Activated naive CD8-positive, alpha-beta T cell treated with anti-CD3 and anti-CD28 coated beads, Interleukin-2, amount 50 U/mL, for 16 hours (primary cell): Measurements from ENCODE around the gene RTN4RL2.
"Not testable (repeated sequence)": the region's sequence is repeated elsewhere in the genome, so short reads cannot be mapped to it uniquely, and the experiment has no call there.

Experiments
- DNase-seq: peaks from one replicate; pipeline ENCODE4 v3.0.0-alpha.2; 2020; ENCODE audit warnings: low read depth, low spot score

RTN4RL2 gene

GRCh38 chr11:57432714-57433163, 27.6 kb upstream of the RTN4RL2 start:
- DNase-seq, result no peak

GRCh38 chr11:57434640-57435546, 25.4 kb upstream of the RTN4RL2 start:
- DNase-seq, result no peak

GRCh38 chr11:57436031-57436430, 24.3 kb upstream of the RTN4RL2 start:
- no peak for DNase-seq

DNA sequence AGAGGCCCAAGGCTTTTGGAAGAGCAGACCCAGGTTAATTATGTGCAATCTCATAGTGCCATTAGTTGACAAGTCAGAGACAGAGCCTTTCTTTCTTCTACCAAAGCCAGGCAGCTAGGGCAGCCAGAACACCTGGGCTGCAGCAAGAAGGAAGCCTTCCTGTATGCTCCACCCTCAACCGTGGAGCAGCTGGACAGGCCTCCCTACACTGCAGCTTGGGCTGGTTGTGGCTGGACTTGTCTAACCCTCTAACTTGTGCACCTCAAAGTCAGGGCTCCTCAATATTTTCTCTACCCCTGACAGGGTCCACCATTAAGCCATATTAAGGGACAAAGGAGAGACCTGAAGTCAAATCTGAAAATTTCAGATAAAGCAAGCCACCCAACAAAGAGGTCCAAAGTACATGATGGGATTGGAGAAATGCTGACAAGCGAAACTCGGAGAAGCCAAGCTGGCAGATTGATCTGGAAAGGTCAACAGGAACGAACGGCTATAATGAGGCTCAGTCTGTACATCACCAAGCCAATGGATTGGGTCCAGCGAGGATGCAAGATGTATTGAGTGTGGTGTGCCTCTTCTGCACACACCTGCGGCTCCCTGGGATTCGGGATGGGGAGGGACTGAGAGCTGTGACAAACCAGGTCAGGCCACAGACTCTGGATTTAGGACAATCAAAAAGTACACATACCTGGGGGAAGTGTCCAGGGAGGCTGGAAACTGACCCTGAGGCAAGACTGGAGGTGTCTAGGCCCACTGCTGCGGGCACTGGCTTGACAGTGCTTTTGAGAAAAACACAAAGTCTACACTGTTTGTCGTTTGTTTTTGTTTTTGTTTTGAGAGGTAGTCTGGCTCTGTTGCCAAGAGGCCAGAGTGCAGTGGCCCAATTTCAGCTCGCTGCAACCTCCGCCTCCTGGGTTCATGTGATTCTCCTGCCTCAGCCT, 21.7 kb upstream of the RTN4RL2 start:
- no peak for DNase-seq

DNA sequence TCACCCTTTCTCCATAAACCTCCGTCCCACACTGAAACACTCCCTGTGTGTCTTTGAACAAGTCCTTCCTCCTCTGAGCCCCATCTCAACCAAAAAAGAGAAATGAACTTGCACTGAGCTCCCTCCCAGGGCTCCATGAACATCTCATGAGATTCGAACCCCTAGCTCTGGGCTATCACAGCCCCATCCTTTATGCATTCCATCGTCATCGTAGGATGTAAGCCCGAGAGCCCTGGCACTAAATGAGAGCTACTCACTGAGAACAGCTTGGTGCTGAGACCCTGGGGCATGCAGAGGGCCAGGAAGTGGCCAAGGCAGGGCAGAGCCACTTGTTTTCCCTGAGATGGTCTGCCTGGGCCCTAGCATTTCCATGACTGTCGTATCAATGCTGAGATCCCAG, 20.5 kb upstream of the RTN4RL2 start:
- no peak for DNase-seq

DNA sequence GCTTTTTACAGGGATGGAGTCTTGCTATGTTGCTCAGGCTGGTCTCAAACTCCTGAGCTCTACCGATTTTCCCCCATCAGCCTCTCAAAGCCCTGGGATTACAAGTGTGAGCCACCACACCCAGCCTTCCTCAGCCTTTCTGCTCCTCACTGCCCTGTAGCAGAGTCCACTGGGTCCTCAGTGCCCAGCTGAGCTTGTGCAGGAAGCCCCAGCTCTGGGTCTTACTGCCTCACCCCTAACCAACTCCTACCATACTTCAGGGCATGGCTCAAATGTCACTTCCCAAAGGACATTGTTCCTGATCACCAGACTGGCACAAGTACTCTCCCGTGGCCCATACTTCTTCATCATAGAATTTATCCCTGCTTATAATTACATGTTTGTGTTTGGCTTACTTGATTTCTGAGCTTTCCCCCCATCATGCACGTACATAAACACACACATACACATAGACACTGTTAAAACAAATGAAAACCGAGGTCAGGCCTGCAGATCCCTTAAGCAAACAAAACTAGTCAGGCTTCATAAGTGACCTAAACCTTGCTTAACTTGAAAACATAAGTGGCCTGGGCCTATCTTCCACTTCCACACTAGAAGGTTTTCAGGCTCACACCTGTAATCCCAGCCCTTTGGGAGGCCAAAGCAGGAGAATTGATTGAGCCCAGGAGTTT, 19.4 kb upstream of the RTN4RL2 start:
- no peak for DNase-seq

DNA sequence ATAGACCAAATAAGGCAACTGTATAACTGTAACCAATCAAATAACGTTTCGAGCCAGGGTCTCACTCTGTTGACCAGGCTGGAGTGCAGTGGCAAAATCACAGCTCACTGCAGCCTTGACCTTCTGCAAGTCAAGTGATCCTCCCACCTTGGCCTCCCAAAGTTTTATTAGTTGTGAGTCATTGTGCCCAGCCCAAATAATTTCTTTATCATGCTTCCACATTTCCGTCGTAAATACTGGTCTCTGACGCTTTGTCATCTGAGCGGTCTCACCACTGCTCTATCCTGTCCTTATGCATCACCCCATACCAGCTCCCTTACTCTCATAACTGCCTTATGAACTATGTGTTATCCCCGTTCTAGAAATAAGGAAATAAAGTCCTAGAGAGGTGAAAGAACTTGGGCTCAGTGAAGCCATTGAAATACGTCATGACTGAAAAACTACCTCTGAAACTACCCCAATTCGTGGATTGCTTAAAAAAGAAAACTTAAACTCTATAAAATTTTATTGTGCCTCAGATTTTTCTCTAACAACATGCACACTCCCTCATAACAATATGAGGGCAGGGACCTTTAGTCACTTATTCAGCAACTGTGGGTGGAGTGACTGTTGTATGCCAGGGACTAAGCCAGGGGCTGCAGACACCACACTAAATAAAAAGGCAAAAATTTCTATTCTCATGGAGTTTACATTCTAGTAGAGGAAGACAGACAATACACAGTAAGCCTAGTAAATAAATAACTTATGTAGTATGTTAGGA, 15.8 kb upstream of the RTN4RL2 start:
- no peak for DNase-seq

GRCh38 chr11:57445122-57445394, 15.3 kb upstream of the RTN4RL2 start:
- not testable (repeated sequence) for DNase-seq

DNA sequence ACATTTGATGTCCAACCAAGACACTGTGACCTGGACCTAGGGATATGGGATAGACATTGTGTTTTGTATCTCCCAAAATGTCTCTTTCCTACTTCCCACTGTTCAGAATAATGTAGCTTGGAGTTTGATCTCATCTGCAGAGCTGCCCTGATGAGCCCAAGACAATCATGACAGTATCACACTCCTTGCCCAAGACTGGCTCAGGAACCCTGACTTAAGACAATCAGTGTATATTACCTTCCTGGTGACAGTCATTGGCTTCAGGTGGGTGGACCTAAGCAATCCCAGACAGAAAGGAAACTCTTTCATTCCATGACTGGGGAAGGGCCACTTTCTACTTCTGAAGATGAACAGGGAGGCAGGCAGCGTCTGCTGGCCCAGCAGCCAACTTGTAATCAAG, 14.3 kb upstream of the RTN4RL2 start:
- DNase-seq, result no peak

GRCh38 chr11:57453543-57454177, 6.7 kb upstream of the RTN4RL2 start:
- no peak for DNase-seq

DNA sequence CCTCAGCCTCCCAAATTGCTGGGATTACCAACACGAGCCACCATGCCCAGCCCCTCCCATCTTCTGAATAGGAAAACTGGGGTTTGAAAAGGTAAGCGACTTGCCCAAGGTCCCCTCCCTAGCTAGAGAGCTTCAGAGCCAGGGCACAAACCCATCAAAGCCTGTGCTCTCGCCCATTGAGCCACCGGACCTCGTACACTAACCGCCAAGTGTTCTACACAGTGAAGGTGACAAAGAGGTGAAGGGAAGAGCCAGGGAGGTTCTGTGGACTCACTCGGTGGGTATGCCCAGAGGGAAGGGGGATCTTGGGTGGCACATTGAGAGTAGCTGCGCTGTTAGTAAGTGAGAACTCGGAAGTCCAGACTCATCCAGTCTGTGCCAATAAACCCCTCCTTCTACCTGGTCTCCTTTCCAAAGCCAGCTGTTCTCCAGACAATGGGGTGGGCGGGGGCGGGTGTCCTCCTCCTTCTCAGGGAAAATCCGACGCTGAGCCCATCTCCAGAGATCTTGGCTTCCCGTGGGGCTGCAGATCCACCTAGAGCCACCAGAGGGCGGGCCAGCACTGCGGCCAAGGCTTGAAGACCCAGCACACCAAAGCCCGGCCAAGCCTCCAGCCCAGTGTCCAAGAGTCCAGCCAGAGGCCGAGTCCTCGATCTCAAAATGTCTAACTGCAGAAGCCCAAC, 3.2 kb upstream of the RTN4RL2 start:
- no peak for DNase-seq

GRCh38 chr11:57457643-57458023, 2.7 kb upstream of the RTN4RL2 start:
- DNase-seq, result no peak

- DNase-seq, result no peak
Measured at GRCh38 chr11:57458060-57458409, 2.3 kb upstream of the RTN4RL2 start.

- no peak for DNase-seq
Measured at GRCh38 chr11:57458410-57459163, 1.7 kb upstream of the RTN4RL2 start.

DNA sequence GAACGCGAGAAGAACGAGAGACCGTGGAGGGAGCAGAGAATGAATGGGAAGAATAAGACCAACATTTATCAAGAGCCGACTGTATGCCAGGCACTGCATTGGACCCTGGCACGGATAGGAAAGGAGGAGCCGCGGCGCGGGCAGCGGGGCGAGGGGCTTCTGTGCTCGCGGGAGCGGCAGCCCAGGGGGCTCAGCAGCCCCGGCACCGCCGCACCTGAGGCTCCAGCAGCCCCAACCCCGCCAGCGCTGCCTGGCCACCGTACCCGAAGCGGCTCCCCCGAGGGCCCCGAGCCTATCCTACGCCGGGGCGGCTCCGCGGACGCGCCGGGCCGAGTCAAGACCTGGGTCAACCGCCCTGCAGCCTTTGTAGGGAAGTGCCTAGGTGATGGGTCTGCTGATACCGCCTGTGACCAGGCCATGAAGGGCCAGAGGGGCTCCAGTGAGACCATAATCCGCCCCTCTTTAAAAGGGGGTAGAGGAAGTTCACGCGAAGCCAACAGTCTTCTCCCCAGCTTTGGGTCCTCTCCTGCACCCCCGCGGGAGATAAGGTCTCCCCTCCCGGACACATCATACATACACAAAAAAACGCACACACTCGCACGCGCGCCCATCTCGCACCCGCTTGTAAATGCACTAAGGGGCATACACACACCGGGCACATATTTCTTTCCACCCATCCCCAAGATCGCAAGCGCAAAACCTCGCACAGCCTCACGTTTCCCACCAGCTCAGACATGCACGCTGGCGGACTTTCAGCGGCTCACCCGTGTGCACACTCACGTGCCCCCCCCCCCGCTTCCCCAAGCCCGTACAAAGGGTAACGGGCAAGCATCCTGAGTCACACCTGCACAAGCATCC, 935 bp upstream of the RTN4RL2 start:
- no peak for DNase-seq

- no peak for DNase-seq
Measured at GRCh38 chr11:57460758-57461749, 726 bp downstream of the RTN4RL2 start.

- DNase-seq, result no peak
Measured at GRCh38 chr11:57461841-57462489, 1.6 kb downstream of the RTN4RL2 start.
